ENCODE data around the gene OSBPL8.

Gene OSBPL8

GRCh38 chr12:76555231-76555767 is 4.3 kb downstream of the OSBPL8 start:
- no peak for DNase-seq

- DNase-seq = no peak
Observed at GRCh38 chr12:76554405-76555230, 5.0 kb downstream of the OSBPL8 start.

DNA sequence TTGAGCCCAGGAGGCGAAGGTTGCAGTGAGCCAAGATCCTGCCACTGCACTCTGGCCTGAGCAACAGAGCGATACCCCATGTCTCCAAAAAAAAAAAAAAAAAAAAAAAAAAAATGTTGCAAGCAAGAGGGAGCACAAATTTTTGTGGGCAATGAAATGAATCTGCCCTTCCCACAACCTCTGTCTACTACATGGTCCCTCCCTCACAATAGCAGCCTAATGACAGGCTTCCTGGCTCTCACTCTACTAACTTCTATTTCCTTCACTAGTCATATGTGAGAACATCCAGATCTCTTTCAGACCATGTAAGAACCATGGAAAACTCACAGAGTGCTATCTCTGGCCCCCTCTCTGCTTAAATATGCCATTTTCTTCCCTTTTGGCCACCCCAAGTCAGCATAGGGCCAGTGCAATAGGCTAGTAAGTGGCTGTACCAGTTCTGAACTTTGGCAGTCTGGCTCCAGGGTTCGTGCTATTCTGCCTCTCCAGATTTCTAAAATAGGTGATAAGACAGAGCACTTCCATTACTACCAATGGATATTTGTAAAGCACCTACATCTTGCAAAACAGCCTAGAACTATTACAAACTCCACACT is 7.1 kb downstream of the OSBPL8 start:
- no peak for DNase-seq

DNA sequence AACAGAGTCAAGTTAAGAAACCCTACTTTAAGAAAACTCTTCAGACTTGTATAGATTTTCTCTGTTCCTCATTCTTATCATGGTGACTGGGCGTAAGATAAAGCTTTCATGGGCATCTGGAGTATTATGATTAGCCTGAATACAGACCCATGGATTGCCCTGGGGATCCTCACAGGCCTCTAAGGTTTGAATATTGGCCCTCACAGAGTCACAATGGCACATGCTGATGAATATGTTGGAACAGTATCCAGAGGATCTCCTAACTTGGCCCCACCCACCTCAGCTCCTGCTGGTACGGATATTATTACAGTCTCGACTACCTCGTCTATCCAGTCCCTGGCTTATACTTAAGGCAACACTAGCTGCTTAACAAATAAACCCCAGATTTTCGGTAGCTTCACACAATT is 8.1 kb downstream of the OSBPL8 start:
- DNase-seq = no peak

DNA sequence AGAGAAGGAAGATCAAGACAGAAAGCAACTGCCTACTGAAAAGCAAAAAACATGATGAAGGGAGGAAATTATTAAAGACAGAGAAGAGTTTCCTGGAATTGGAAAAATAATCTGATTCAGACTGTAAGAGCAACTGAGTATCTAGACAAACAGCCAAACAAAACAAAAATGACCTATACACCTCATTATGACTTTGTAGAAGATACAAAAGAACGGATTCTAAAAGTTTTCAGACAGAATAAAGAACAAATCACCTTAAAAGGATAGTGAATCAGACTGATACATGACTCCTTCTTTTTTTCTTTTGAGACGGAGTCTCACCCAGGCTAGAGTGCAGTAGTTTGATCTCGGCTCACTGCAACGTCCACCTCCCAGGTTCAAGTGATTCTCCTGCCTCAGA is 10.4 kb downstream of the OSBPL8 start:
- no peak for DNase-seq

DNA sequence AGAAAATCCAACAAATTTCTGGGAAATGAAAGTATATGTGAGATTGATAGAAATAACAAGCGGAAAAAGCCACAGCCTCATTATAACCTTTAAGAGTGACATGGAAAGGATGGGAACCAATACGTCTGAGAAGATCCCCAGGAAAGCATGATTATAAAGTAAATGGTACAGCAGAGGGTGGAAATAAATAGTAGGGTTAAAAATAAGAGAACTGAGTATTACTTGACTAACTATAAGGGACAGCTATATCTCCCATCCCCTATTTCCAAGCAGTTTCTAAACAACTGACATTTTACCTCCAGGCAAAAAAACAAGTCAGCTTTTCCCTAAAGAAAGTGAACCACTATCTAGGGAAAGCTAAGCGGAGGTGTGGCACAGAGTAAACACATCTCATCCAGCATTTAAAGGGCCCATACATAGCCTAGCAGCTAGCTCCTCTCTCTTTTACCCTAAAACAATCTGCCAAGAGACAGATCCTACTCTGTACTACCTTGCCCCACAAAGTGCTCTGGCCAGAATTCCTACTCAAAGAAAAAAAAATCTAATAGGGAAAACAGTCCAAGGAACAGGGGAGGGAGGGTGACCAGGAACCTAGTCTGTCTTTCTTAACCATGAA is 11.2 kb downstream of the OSBPL8 start:
- no peak for DNase-seq

- DNase-seq = no peak
Observed at GRCh38 chr12:76547526-76547925, 12.0 kb downstream of the OSBPL8 start.

GRCh38 chr12:76546889-76547288 is 12.7 kb downstream of the OSBPL8 start:
- no peak for DNase-seq

GRCh38 chr12:76545486-76545885 is 14.1 kb downstream of the OSBPL8 start:
- no peak for DNase-seq

- no peak for DNase-seq
Observed at GRCh38 chr12:76544601-76545261, 14.8 kb downstream of the OSBPL8 start.

DNA sequence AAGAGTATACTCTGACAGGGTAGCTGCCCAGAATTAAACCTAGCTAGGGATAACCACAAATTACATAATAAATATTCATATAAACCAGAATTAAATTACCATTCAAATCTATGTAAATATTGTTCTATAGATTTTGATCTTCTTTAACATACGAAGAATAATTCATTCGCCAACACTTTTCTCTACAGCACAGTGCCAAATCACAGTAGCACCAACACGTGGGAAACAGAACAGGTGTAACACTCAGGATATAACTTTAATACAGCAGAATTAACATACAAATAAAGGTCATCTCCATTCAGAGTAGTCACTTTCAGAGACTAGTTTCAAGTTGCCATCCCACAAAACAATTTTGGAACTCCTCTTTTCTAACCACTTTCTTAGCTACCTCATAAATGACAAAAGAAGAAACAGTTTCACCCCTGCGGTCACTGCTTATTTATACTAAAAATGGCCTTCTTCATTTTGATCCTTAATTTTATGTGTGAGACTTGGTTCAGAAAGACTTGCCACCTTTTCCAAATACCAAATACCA is 15.7 kb downstream of the OSBPL8 start:
- DNase-seq = no peak

- no peak for DNase-seq
Observed at GRCh38 chr12:76542908-76543307, 16.7 kb downstream of the OSBPL8 start.

- no peak for DNase-seq
Observed at GRCh38 chr12:76539727-76540126, 19.8 kb downstream of the OSBPL8 start.

GRCh38 chr12:76537923-76538322 is 21.6 kb downstream of the OSBPL8 start:
- no peak for DNase-seq

DNA sequence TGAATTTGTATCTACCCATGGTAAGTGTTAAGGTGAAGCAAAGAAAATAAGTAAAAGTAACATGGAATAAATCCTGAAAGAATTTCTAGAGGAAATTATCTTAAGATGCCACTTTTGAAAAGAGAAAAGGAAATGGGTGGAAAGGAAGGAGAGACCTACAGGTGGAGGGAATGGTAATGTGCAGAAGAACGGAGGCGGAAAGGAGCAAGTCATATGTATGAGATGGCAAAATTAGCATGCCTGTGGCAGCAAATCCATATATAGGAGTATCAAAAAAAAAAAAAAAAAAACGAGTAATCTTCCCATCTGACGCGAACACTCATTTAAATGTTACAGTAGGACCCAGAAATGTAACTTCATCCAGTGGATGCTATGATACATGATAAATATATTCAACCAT is 23.0 kb downstream of the OSBPL8 start:
- no peak for DNase-seq

DNA sequence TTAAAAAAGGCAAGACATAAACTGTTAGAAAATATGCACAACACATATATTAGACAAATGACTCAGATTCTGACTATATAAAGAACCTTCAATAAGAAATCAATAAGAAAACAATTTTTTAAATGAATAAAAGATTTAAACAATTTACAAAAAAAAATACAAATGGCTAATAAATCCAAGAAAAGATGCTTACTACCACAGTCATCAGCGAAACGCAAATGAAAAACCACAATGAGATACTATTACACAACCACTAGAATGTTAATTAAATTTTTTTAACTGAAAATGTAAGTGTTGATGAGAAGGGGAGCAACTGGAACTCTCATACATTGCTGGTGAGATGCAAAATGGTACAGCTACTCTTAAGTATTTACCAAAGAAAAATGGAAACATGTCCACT is 24.4 kb downstream of the OSBPL8 start:
- DNase-seq = no peak

GRCh38 chr12:76533331-76533730 is 26.2 kb downstream of the OSBPL8 start:
- DNase-seq = no peak

- DNase-seq = no peak
Observed at GRCh38 chr12:76532520-76532919, 27.1 kb downstream of the OSBPL8 start.

GRCh38 chr12:76531056-76531455 is 28.5 kb downstream of the OSBPL8 start:
- no peak for DNase-seq

DNA sequence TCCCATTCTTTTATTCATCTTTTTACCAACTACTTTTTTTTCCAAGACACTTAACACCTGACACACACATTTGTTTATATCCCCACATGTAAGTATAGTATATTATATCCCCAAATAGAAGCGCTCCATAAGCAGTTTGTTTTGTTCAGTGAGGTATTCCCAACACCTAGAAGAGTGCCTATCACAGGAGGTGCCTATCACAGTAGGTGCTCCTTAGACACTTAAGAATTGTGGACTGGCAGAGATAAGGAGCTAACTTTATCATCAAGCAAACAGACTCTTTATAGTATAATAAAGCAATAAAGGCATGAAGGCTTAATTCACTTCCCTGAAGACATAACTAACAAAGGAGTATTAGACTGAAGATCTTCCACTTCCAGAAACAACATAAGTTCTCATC is 29.1 kb downstream of the OSBPL8 start:
- no peak for DNase-seq

DNA sequence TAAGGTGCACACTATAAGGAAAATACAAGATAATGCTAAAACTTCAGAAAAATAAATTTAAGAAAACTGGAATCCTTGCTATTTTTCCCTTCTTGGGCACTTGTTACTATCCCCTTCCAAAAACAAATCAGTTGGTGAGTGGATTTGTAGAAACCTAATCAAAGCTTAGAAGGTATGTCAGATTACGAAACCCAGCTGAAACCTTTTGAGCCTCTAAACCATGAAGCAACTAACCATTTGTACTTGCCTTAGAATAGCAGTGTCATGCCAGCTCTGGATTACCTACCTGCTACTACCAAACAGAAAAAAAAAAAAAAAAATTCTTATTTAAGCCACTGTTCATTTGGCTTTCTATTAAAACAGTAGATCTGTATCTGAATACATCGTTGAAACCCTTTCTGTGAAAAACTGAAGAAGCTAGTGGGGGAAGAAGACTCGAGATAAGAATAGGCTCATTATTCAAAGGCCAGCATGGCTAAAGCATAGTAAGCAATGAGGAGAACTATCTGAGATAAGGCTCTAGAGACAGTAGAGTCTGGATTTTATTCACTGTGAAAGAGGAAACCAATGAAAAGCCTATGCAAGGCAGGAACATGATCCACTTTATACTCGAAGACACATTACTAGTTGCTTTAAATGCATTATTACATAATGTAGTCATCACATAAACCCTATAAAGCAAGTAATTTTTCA is 30.2 kb downstream of the OSBPL8 start:
- no peak for DNase-seq

GRCh38 chr12:76523408-76523807 is 36.2 kb downstream of the OSBPL8 start:
- DNase-seq = no peak

GRCh38 chr12:76520348-76520747 is 39.2 kb downstream of the OSBPL8 start:
- DNase-seq = no peak

All from NCI-H2107 (cell line).